Measurements from ENCODE around the gene RASA3. TPM values are rescaled to one million over a fixed set of nuclear protein-coding genes. Genes with fewer than 3 reads are reported as not detected.

Gene RASA3
- total and polyA plus RNA-seq, 2 of the 8 experiments (the other 6 are each of a cell fraction or from before 2014, with no cell fraction given): 7.5 to 21.9 TPM

DNA sequence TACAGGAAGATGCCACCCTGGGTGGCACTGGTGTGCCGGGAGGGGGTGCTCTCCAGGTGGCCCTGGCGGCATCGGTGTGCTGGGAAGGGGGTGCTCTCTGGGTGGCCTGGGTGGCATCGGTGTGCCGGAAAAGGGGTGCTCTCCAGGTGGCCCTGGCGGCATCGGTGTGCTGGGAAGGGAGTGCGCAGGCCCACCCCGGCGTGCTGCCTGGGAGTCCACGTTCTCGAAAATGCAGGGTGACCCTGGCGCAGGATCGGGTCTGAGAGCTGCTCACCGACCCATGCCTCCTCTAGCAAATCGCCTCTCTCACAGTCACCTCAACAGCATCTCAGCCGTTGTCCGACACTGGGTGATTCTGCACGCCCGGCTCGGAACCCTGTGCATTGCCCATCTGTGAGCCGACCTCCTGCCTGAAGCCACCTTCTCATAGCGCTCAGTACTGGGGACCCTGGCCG, 36.4 kb downstream of the RASA3 start (continued):
- TF ChIP-seq, protein P1, sequence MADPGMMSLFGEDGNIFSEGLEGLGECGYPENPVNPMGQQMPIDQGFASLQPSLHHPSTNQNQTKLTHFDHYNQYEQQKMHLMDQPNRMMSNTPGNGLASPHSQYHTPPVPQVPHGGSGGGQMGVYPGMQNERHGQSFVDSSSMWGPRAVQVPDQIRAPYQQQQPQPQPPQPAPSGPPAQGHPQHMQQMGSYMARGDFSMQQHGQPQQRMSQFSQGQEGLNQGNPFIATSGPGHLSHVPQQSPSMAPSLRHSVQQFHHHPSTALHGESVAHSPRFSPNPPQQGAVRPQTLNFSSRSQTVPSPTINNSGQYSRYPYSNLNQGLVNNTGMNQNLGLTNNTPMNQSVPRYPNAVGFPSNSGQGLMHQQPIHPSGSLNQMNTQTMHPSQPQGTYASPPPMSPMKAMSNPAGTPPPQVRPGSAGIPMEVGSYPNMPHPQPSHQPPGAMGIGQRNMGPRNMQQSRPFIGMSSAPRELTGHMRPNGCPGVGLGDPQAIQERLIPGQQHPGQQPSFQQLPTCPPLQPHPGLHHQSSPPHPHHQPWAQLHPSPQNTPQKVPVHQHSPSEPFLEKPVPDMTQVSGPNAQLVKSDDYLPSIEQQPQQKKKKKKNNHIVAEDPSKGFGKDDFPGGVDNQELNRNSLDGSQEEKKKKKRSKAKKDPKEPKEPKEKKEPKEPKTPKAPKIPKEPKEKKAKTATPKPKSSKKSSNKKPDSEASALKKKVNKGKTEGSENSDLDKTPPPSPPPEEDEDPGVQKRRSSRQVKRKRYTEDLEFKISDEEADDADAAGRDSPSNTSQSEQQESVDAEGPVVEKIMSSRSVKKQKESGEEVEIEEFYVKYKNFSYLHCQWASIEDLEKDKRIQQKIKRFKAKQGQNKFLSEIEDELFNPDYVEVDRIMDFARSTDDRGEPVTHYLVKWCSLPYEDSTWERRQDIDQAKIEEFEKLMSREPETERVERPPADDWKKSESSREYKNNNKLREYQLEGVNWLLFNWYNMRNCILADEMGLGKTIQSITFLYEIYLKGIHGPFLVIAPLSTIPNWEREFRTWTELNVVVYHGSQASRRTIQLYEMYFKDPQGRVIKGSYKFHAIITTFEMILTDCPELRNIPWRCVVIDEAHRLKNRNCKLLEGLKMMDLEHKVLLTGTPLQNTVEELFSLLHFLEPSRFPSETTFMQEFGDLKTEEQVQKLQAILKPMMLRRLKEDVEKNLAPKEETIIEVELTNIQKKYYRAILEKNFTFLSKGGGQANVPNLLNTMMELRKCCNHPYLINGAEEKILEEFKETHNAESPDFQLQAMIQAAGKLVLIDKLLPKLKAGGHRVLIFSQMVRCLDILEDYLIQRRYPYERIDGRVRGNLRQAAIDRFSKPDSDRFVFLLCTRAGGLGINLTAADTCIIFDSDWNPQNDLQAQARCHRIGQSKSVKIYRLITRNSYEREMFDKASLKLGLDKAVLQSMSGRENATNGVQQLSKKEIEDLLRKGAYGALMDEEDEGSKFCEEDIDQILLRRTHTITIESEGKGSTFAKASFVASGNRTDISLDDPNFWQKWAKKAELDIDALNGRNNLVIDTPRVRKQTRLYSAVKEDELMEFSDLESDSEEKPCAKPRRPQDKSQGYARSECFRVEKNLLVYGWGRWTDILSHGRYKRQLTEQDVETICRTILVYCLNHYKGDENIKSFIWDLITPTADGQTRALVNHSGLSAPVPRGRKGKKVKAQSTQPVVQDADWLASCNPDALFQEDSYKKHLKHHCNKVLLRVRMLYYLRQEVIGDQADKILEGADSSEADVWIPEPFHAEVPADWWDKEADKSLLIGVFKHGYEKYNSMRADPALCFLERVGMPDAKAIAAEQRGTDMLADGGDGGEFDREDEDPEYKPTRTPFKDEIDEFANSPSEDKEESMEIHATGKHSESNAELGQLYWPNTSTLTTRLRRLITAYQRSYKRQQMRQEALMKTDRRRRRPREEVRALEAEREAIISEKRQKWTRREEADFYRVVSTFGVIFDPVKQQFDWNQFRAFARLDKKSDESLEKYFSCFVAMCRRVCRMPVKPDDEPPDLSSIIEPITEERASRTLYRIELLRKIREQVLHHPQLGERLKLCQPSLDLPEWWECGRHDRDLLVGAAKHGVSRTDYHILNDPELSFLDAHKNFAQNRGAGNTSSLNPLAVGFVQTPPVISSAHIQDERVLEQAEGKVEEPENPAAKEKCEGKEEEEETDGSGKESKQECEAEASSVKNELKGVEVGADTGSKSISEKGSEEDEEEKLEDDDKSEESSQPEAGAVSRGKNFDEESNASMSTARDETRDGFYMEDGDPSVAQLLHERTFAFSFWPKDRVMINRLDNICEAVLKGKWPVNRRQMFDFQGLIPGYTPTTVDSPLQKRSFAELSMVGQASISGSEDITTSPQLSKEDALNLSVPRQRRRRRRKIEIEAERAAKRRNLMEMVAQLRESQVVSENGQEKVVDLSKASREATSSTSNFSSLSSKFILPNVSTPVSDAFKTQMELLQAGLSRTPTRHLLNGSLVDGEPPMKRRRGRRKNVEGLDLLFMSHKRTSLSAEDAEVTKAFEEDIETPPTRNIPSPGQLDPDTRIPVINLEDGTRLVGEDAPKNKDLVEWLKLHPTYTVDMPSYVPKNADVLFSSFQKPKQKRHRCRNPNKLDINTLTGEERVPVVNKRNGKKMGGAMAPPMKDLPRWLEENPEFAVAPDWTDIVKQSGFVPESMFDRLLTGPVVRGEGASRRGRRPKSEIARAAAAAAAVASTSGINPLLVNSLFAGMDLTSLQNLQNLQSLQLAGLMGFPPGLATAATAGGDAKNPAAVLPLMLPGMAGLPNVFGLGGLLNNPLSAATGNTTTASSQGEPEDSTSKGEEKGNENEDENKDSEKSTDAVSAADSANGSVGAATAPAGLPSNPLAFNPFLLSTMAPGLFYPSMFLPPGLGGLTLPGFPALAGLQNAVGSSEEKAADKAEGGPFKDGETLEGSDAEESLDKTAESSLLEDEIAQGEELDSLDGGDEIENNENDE (IDR thresholded peaks at IDR 0.05; ENCODE audit: insufficient replicate concordance, low read length): no peak
- no peak for TF ChIP-seq EGR1 (IDR thresholded peaks at IDR 0.05; ENCODE audit: borderline replicate concordance, low read depth, low read length)
- TF ChIP-seq CREB1 (IDR thresholded peaks at IDR 0.05): no peak
- no peak for TF ChIP-seq SIX5 (IDR thresholded peaks at IDR 0.05; ENCODE audit: low read depth, low read length)
